Naive thymus-derived CD4-positive, alpha-beta T cell (primary cell): ENCODE data around the gene ENSA. TPM values are rescaled to one million over a fixed set of nuclear protein-coding genes. Genes with fewer than 3 reads are reported as not detected.
"Not testable (repeated sequence)": the region's sequence is repeated elsewhere in the genome, so short reads cannot be mapped to it uniquely, and the experiment has no call there.

Experiments used
- ATAC-seq: fragments of 150-1000 bp; cut with Tn5 transposase; 2 replicates; pipeline ENCODE4 v1.10.0; 2021; ENCODE audit warnings: mild to moderate bottlenecking, moderate library complexity
- CTCF ChIA-PET: fragments of 350-600 bp; sonication (Branson Sonifier 250); formaldehyde crosslinking; loops from one replicate; lab custom pipeline; 2021; ENCODE audit warnings: antibody characterized with exemption; lab: Charles Lee
- POLR2A ChIA-PET: fragments of 350-600 bp; sonication (Branson Sonifier 250); formaldehyde crosslinking; loops from one replicate; lab custom pipeline; 2021; ENCODE audit warnings: antibody characterized with exemption, inconsistent platforms; lab: Charles Lee
- DNase-seq, 9 donors: peaks; one replicate each; pipeline versions ENCODE4 v3.0.0 to v3.0.0-alpha.2; 2020 to 2022; ENCODE audit warnings: mixed read lengths in 1 of 9
- H3K27ac ChIP-seq: one replicate; pipeline ENCODE4 v1.7.0; 2013; ENCODE audit warnings: mild to moderate bottlenecking, low read depth, low read length, moderate library complexity
- H3K27me3 ChIP-seq, 2 donors: one replicate each; pipeline ENCODE4 v1.7.0; 2013; ENCODE audit warnings: low read length in 2 of 2, mild to moderate bottlenecking in 2 of 2, moderate library complexity in 2 of 2; ENCODE audit not compliant: control insufficient read depth in 2 of 2, insufficient read depth in 2 of 2
- H3K36me3 ChIP-seq, 3 experiments: 1 replicate in 2 of 3; 2 replicates in 1 of 3; pipeline ENCODE4 v1.7.0; 2013; ENCODE audit warnings: low read length in 3 of 3, mild to moderate bottlenecking in 3 of 3, moderate library complexity in 1 of 3; ENCODE audit not compliant: insufficient read depth in 3 of 3, control insufficient read depth in 2 of 3
- H3K4me1 ChIP-seq, 2 donors: one replicate each; pipeline ENCODE4 v1.7.0; 2013; ENCODE audit warnings: low read length in 2 of 2, mild to moderate bottlenecking in 2 of 2, moderate library complexity in 1 of 2; ENCODE audit not compliant: control insufficient read depth in 2 of 2, insufficient read depth in 2 of 2
- H3K4me3 ChIP-seq: 2 replicates; pipeline ENCODE4 v1.7.0; 2013; ENCODE audit warnings: mild to moderate bottlenecking, low read length
- H3K9me3 ChIP-seq, 3 experiments: 1 replicate in 2 of 3; 2 replicates in 1 of 3; pipeline ENCODE4 v1.7.0; 2013; ENCODE audit warnings: low read length in 3 of 3; ENCODE audit not compliant: control insufficient read depth in 2 of 3
- H3K27ac Mint-ChIP-seq, 9 donors: one replicate each; pipeline ENCODE4 v1.8.0; 2020 to 2022; ENCODE audit warnings: mixed read lengths in 9 of 9, mild to moderate bottlenecking in 8 of 9, moderate library complexity in 5 of 9, inconsistent platforms in 2 of 9
- H3K27me3 Mint-ChIP-seq, 5 donors: one replicate each; pipeline ENCODE4 v1.8.0; 2021 to 2022; ENCODE audit warnings: mixed read lengths in 5 of 5, mild to moderate bottlenecking in 1 of 5
- H3K36me3 Mint-ChIP-seq, 5 donors: one replicate each; pipeline ENCODE4 v1.8.0; 2020 to 2022; ENCODE audit warnings: mixed read lengths in 5 of 5, mild to moderate bottlenecking in 3 of 5, inconsistent platforms in 1 of 5
- H3K4me1 Mint-ChIP-seq, 7 donors: one replicate each; pipeline ENCODE4 v1.8.0; 2020 to 2022; ENCODE audit warnings: mixed read lengths in 7 of 7, mild to moderate bottlenecking in 3 of 7, inconsistent platforms in 1 of 7
- H3K4me3 Mint-ChIP-seq, 10 donors: one replicate each; pipeline ENCODE4 v1.8.0; 2020 to 2022; ENCODE audit warnings: mild to moderate bottlenecking in 10 of 10, mixed read lengths in 10 of 10, moderate library complexity in 6 of 10, inconsistent platforms in 2 of 10
- H3K9me3 Mint-ChIP-seq, 11 donors: one replicate each; pipeline ENCODE4 v1.8.0; 2020 to 2022; ENCODE audit warnings: mixed read lengths in 11 of 11, mild to moderate bottlenecking in 4 of 11, inconsistent platforms in 1 of 11, moderate library complexity in 1 of 11
- intact Hi-C, 2 donors: fragments of 100-400 bp; cut with micrococcal nuclease; formaldehyde crosslinking; loops; one replicate each; pipeline ENCODE4 v1.15.1; 2023
- polyA plus RNA-seq, 2 donors: library from polyadenylated mRNA; unstranded; fragments of 300-500 nt; fragmentation: Illumina TruSeq; gene quantifications; one replicate each; pipeline ENCODE4 v1.2.3, GENCODE V29; 2021
- total RNA-seq, 6 experiments: library from RNA in 5 of 6; stranded (reverse) in 5 of 6; gene quantifications; 1 replicate in 5 of 6; 2 replicates in 1 of 6; pipeline ENCODE4 v1.2.3 and lab custom pipeline; 2021 to 2026

The ENSA gene
- total and polyA plus RNA-seq, 7 experiments from 2014 or later, result 59.4 to 178 (median 102) TPM

DNA sequence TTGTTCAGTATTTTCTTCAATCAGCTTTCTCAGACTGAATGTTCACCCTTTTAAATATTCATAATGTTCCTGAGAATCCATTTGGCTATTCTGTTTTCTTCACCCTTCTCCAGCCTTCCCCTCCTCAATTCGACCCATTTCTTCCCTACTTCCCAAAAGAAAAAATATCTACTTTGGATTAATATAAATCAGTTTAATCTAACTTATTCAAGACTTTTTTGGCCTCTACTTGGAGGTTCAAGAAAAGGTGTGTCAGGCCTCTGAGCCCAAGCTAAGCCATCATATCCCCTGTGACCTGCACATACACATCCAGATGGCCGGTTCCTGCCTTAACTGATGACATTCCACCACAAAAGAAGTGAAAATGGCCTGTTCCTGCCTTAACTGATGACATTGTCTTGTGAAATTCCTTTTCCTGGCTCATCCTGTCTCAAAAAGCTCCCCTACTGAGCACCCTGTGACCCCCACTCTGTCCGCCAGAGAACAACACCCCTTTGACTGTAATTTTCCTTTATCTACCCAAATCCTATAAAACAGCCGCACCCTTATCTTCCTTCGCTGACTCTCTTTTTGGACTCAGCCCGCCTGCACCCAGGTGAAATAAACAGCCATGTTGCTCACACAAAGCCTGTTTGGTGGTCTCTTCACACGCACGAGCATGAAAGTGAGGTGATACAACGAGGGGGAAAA, 11.9 kb upstream of the ENSA start:
- H3K36me3 ChIP-seq, H3K27ac ChIP-seq, H3K4me1 Mint-ChIP-seq, intact Hi-C loops, H3K9me3 ChIP-seq, ATAC-seq, H3K27me3 Mint-ChIP-seq, CTCF ChIA-PET, H3K4me3 ChIP-seq, H3K27me3 ChIP-seq, H3K36me3 Mint-ChIP-seq, DNase-seq, H3K9me3 Mint-ChIP-seq, H3K27ac Mint-ChIP-seq, H3K4me3 Mint-ChIP-seq, H3K4me1 ChIP-seq: not testable (repeated sequence)
- POLR2A ChIA-PET, result interaction anchor here (0.6 to 1.4 kb wide), 4 partner anchors 11 to 273 kb away, joined by 3 to 6 read pairs (median 4); no protein-coding TSS in a partner anchor

DNA sequence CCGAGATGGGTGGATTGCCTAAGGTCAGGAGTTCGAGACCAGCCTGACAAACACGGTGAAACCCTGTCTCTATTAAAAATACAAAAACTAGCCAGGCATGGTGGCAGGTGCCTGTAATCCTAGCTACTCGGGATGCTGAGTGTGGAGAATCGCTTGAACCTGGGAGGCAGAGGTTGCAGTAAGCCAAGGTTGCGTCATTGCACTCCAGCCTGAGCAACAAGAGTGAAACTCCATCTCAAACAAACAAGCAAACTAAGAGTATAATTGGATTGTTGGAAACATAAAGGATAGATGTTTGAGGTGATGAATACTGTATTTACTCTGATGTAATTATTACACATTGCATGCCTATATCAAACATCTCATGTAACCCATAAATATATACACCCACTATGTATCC, 9.0 kb upstream of the ENSA start:
- H3K9me3 Mint-ChIP-seq, ATAC-seq, H3K4me3 ChIP-seq, H3K27ac ChIP-seq, H3K27me3 Mint-ChIP-seq, H3K4me3 Mint-ChIP-seq, H3K9me3 ChIP-seq, H3K36me3 ChIP-seq, intact Hi-C loops, H3K4me1 ChIP-seq, H3K36me3 Mint-ChIP-seq, DNase-seq, H3K27ac Mint-ChIP-seq, H3K4me1 Mint-ChIP-seq, H3K27me3 ChIP-seq: not testable (repeated sequence)
- ChIA-PET POLR2A (interaction anchor here (2.4 kb wide), 1 partner anchor 9 kb away, joined by 10 read pairs; the partner anchor contains the start of gene ENSA), CTCF (interaction anchor here (0.6 kb wide), 1 partner anchor 175 kb away, joined by 5 read pairs; no protein-coding TSS in a partner anchor)

DNA sequence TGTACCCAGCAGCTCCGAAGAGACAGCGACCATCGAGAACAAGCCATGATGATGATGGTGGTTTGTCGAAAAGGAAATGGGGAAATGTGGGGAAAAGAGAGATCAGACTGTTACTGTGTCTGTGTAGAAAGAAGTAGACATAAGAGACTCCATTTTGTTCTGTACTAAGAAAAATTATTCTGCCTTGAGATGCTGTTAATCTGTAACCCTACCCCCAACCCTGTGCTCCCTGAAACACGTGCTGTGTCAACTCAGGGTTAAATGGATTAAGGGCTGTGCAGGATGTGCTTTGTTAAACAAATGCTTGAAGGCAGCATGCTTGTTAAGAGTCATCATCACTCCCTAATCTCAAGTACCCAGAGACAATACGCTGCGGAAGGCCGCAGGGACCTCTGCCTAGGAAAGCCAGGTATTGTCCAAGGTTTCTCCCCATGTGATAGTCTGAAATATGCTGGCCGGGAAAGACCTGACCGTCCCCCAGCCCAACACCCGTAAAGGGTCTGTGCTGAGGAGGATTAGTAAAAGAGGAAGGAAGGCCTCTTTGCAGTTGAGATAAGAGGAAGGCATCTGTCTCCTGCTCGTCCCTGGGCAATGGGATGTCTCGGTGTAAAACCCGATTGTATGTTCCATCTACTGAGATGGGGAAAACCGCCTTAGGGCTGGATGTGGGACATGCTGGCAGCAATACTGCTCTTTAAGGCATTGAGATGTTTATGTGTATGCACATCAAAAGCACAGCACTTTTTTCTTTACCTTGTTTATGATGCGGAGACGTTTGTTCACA, 5.6 kb upstream of the ENSA start:
- H3K9me3 Mint-ChIP-seq, DNase-seq, H3K27ac Mint-ChIP-seq, H3K4me3 ChIP-seq, H3K4me3 Mint-ChIP-seq, CTCF ChIA-PET, H3K27me3 Mint-ChIP-seq, H3K27me3 ChIP-seq, H3K9me3 ChIP-seq, ATAC-seq, H3K36me3 ChIP-seq, H3K27ac ChIP-seq, H3K36me3 Mint-ChIP-seq, H3K4me1 ChIP-seq, intact Hi-C loops: not testable (repeated sequence)
- POLR2A ChIA-PET, result interaction anchor here (0.8 kb wide), 1 partner anchor 496 kb away, joined by 3 read pairs; no protein-coding TSS in a partner anchor
- H3K4me1 Mint-ChIP-seq, result peaks cover 4 to 10% (median 5%) of the 10 kb centered on the region in 7 donors

DNA sequence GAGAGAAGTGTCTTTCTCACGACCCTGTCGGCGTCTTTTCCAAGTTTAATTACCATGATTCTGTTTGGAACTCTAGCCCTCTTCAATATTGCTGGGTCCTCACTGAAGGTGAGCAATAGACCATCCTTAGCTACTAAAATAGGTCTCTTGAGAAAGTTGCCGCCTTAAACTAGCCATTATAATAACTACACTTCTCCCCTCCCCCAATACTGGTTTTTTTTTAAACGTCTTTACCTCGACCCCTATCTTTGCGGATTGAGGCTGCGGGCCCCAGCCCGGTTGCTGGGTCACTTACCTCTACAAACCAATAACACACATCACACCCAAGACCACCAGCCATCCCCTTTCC, 672 bp downstream of the ENSA start:
- Mint-ChIP-seq H3K4me1 (peaks cover 0 to 46% (median 17%) of the 10 kb centered on the region in 7 donors), H3K36me3 (peaks cover 0 to 31% (median 18%) of the 10 kb centered on the region in 5 donors), H3K27me3 (no peaks in the 10 kb centered on the region), H3K9me3 (no peaks in the 10 kb centered on the region), H3K27ac (no peak overlapping the region), H3K4me3 (no peak overlapping the region)
- ATAC-seq, result no peak
- H3K27ac ChIP-seq, result peak overlapping the region; percentile 98
- H3K4me3 ChIP-seq, result peak overlapping the region; percentile 88
- ChIA-PET CTCF (interaction anchor here (1.2 to 4.0 kb wide), 4 partner anchors 8 to 94 kb away, joined by 3 to 57 read pairs (median 10); partner anchors contain the start of gene MCL1), POLR2A (interaction anchor here (0.5 to 5.8 kb wide), 25 partner anchors 9 to 1001 kb away, joined by 3 to 107 read pairs (median 4); partner anchors contain the start of genes FALEC, GOLPH3L, MCL1 and RPRD2)
- peaks cover 15 to 18% of the 10 kb centered on the region in 2 donors for H3K4me1 ChIP-seq
- H3K9me3 ChIP-seq, result no peaks in the 10 kb centered on the region
- H3K36me3 ChIP-seq, result peaks cover 4 to 37% (median 32%) of the 10 kb centered on the region in 3 experiments
- no peak for DNase-seq
- no peaks in the 10 kb centered on the region for H3K27me3 ChIP-seq
- intact Hi-C loops, result loop anchor here (1.0 to 5.0 kb wide), 23 partner anchors 17 to 719 kb away; partner anchors contain the start of genes ARNT (in 2 of the 2), CERS2 (in 2 of the 2), GOLPH3L (in 2 of the 2) and MCL1 (in 2 of the 2)

DNA sequence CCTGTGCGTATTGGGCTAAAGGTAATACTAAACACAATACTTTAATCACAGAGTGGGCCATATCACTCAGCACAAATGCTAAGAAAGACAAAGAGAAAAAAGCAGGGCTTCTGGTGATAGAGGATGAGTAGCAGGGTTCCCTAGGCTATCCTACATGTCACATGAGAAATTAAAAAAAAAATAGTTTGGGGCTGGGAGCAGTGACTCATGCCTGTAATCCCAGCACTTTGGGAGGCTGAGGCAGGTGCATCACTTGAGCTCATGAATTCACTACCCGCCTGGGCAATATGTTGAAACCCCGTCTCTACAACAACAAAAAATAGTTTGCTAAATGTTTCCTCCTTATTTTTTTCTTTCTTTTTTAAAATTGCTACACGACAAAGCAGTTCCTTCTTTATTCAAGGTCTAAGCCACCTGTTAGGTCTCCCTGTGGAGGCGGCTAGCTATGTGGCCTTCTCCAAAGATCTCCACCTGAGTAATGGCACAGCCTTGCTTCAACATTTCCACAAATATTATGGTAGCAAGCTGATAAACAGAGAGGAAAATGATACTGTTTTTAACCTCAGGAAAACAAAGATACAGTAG, 1.5 kb downstream of the ENSA start:
- intact Hi-C loops, result loop anchor here (2.0 to 5.0 kb wide), 5 partner anchors 67 to 359 kb away; partner anchors contain the start of genes APH1A (in 1 of the 2), CERS2 (in 1 of the 2), CTSS (in 1 of the 2) and SETDB1 (in 1 of the 2)
- CTCF ChIA-PET, result interaction anchor here (0.6 to 4.0 kb wide), 4 partner anchors 10 to 67 kb away, joined by 3 to 57 read pairs (median 4); partner anchors contain the start of gene MCL1
- ATAC-seq, result no peak
- DNase-seq, result no peak
- Mint-ChIP-seq H3K36me3 (peaks cover 4 to 37% (median 22%) of the 10 kb centered on the region in 5 donors), H3K4me1 (peaks cover 0 to 52% (median 19%) of the 10 kb centered on the region in 7 donors), H3K4me3 (peak overlapping the region in 3 of 10 donors; percentile 39 to 64 (median 45)), H3K9me3 (no peaks in the 10 kb centered on the region), H3K27ac (peak overlapping the region in 5 of 9 donors; percentile 27 to 60 (median 40)), H3K27me3 (no peaks in the 10 kb centered on the region)
- POLR2A ChIA-PET, result interaction anchor here (0.6 to 5.8 kb wide), 15 partner anchors 13 to 1001 kb away, joined by 3 to 107 read pairs (median 4); partner anchors contain the start of genes FALEC, MCL1 and RPRD2
- Histone ChIP-seq H3K4me1 (peaks cover 15 to 18% of the 10 kb centered on the region in 2 donors), H3K9me3 (no peaks in the 10 kb centered on the region), H3K4me3 (peak overlapping the region; percentile 88), H3K36me3 (peaks cover 4 to 42% (median 34%) of the 10 kb centered on the region in 3 experiments), H3K27me3 (no peaks in the 10 kb centered on the region), H3K27ac (peak overlapping the region; percentile 98)

DNA sequence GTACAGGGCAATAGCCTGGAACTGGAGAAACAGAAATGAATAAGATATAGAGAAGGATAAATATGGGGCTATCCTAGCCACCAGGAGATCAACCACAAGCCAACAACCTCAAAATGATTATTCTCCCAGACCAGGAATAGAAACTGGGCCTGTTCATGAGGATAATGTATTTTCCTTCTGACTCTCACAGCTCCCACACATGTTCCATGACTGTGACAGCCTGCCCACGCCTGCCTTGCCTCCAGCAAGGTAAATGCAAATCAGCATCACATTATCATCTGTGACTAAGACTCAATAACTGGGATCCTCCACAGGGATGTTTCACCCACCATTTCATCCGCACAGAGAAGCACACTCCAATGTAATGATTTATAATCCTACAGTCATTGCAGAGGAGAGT, 3.3 kb downstream of the ENSA start:
- CTCF ChIA-PET, result interaction anchor here (4.0 kb wide), 1 partner anchor 65 kb away, joined by 57 read pairs; no protein-coding TSS in a partner anchor

More for the DNA sequence above, 3.3 kb downstream of the ENSA start:
- POLR2A ChIA-PET, result interaction anchor here (4.9 to 5.8 kb wide), 2 partner anchors 49 to 64 kb away, joined by 89 to 107 read pairs; partner anchors contain the start of gene MCL1
- no peaks in the 10 kb centered on the region for H3K27me3 ChIP-seq
- no peak for ATAC-seq
- peaks cover 4 to 51% (median 34%) of the 10 kb centered on the region in 3 experiments for H3K36me3 ChIP-seq
- H3K4me1 ChIP-seq, result peaks cover 15 to 25% of the 10 kb centered on the region in 2 donors
- peak overlapping the region in 1 of 9 donors; percentile 24 for H3K27ac Mint-ChIP-seq
- H3K27ac ChIP-seq, result no peak overlapping the region
- peak in 1 of 9 donors; percentile 45 for DNase-seq
- H3K9me3 Mint-ChIP-seq, result no peaks in the 10 kb centered on the region
- no peak overlapping the region for H3K4me3 ChIP-seq
- H3K27me3 Mint-ChIP-seq, result no peaks in the 10 kb centered on the region
- peak overlapping the region in 1 of 10 donors; percentile 7 for H3K4me3 Mint-ChIP-seq
- H3K36me3 Mint-ChIP-seq, result peaks cover 4 to 39% (median 23%) of the 10 kb centered on the region in 5 donors
- H3K9me3 ChIP-seq, result no peaks in the 10 kb centered on the region
- intact Hi-C loops, result loop anchor here in 1 of 2 donors (5.0 kb wide), 1 partner anchor 301 kb away; the partner anchor contains the start of gene SETDB1
- peaks cover 11 to 68% (median 32%) of the 10 kb centered on the region in 7 donors for H3K4me1 Mint-ChIP-seq
